Measurements from ENCODE around the gene ADAMTSL3. TPM values are rescaled to one million over a fixed set of nuclear protein-coding genes. Genes with fewer than 3 reads are reported as not detected.

ADAMTSL3 gene
- polyA plus RNA-seq, 4 donors, result 4.0 to 5.3 (median 4.9) TPM

- DNase-seq (ENCODE audit: low read depth in 4 of 4, low spot score in 3 of 4), result no peak
Observed at GRCh38 chr15:83855956-83856355, 202.0 kb downstream of the ADAMTSL3 start.

- DNase-seq (ENCODE audit: low read depth in 4 of 4, low spot score in 3 of 4), result no peak
Observed at GRCh38 chr15:83858820-83859505, 205.0 kb downstream of the ADAMTSL3 start.

GRCh38 chr15:83866692-83867091 lies 212.8 kb downstream of the ADAMTSL3 start:
- DNase-seq (ENCODE audit: low read depth in 4 of 4, low spot score in 3 of 4), result no peak

GRCh38 chr15:83869341-83869740 lies 215.4 kb downstream of the ADAMTSL3 start:
- no peak for DNase-seq (ENCODE audit: low read depth in 4 of 4, low spot score in 3 of 4)

GRCh38 chr15:83871808-83872559 lies 218.1 kb downstream of the ADAMTSL3 start:
- DNase-seq (ENCODE audit: low read depth in 4 of 4, low spot score in 3 of 4), result no peak

GRCh38 chr15:83873966-83874365 lies 220.0 kb downstream of the ADAMTSL3 start:
- no peak for DNase-seq (ENCODE audit: low read depth in 4 of 4, low spot score in 3 of 4)

GRCh38 chr15:83880529-83880928 lies 226.6 kb downstream of the ADAMTSL3 start:
- no peak for DNase-seq (ENCODE audit: low read depth in 4 of 4, low spot score in 3 of 4)

GRCh38 chr15:83881156-83881555 lies 227.2 kb downstream of the ADAMTSL3 start:
- DNase-seq (ENCODE audit: low read depth in 4 of 4, low spot score in 3 of 4), result no peak

- no peak for DNase-seq (ENCODE audit: low read depth in 4 of 4, low spot score in 3 of 4)
Observed at GRCh38 chr15:83886321-83886720, 232.4 kb downstream of the ADAMTSL3 start.

GRCh38 chr15:83887404-83887803 lies 233.5 kb downstream of the ADAMTSL3 start:
- DNase-seq (ENCODE audit: low read depth in 4 of 4, low spot score in 3 of 4), result no peak

GRCh38 chr15:83887961-83888360 lies 234.0 kb downstream of the ADAMTSL3 start:
- DNase-seq (ENCODE audit: low read depth in 4 of 4, low spot score in 3 of 4), result no peak

- DNase-seq (ENCODE audit: low read depth in 4 of 4, low spot score in 3 of 4), result no peak
Observed at GRCh38 chr15:83889995-83890394, 236.1 kb downstream of the ADAMTSL3 start.

GRCh38 chr15:83890587-83890986 lies 236.7 kb downstream of the ADAMTSL3 start:
- no peak for DNase-seq (ENCODE audit: low read depth in 4 of 4, low spot score in 3 of 4)

GRCh38 chr15:83892498-83892897 lies 238.6 kb downstream of the ADAMTSL3 start:
- no peak for DNase-seq (ENCODE audit: low read depth in 4 of 4, low spot score in 3 of 4)

GRCh38 chr15:83893308-83893707 lies 239.4 kb downstream of the ADAMTSL3 start:
- DNase-seq (ENCODE audit: low read depth in 4 of 4, low spot score in 3 of 4), result no peak

- no peak for DNase-seq (ENCODE audit: low read depth in 4 of 4, low spot score in 3 of 4)
Observed at GRCh38 chr15:83897037-83897436, 243.1 kb downstream of the ADAMTSL3 start.

- no peak for DNase-seq (ENCODE audit: low read depth in 4 of 4, low spot score in 3 of 4)
Observed at GRCh38 chr15:83898361-83898760, 244.4 kb downstream of the ADAMTSL3 start.

- DNase-seq (ENCODE audit: low read depth in 4 of 4, low spot score in 3 of 4), result no peak
Observed at GRCh38 chr15:83899670-83900069, 245.7 kb downstream of the ADAMTSL3 start.

GRCh38 chr15:83904107-83905040 lies 250.5 kb downstream of the ADAMTSL3 start:
- DNase-seq (ENCODE audit: low read depth in 4 of 4, low spot score in 3 of 4), result peak; percentile 20 to 55 (median 36)

GRCh38 chr15:83905556-83906273 lies 251.8 kb downstream of the ADAMTSL3 start:
- DNase-seq (ENCODE audit: low read depth in 4 of 4, low spot score in 3 of 4), result no peak

All from right renal pelvis (tissue), 4 donors.